Measurements from ENCODE around the gene FLNB.
"Not testable (repeated sequence)": the region's sequence is repeated elsewhere in the genome, so short reads cannot be mapped to it uniquely, and the experiment has no call there.

Gene FLNB

DNA sequence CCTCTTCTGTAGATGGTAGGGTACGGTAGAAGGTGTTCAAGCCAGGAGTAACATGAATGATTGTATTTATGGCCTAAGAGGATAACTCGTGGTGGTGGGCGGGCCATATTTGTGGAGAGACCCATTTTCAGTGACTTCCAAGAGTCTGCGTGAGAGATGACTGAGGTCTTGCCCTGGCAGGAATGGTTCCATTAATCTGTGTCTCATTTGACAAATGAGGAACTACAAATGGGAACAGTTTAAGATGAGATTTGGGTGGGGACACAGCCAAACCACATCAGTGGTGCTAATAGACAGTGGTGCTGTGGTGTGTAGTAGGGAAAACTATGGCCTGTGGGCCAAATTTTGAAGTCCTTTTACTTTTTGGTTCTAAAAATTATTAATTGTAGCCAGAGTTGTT lies 47.1 kb downstream of the FLNB start:
- no peak overlapping the region for H3K4me3 ChIP-seq (ENCODE audit: low read depth in 1 of 2, low read length in 1 of 2)
- no peaks in the 10 kb centered on the region for H3K27me3 ChIP-seq
- H3K9me3 ChIP-seq: no peaks in the 10 kb centered on the region
- peaks cover 4 to 5% of the 10 kb centered on the region in 2 experiments for H3K4me1 ChIP-seq (ENCODE audit: control insufficient read depth in 1 of 2, insufficient read depth in 1 of 2, low read depth in 1 of 2, low read length in 1 of 2)
- H3K27ac ChIP-seq: no peak overlapping the region
- H3K36me3 ChIP-seq: no peaks in the 10 kb centered on the region
- no peak for TF ChIP-seq CTCF (IDR thresholded peaks at IDR 0.05)

- not testable (repeated sequence) for H3K27ac ChIP-seq; H3K4me3 ChIP-seq (ENCODE audit: low read depth in 1 of 2, low read length in 1 of 2); H3K27me3 ChIP-seq; H3K9me3 ChIP-seq; H3K36me3 ChIP-seq; H3K4me1 ChIP-seq (ENCODE audit: control insufficient read depth in 1 of 2, insufficient read depth in 1 of 2, low read depth in 1 of 2, low read length in 1 of 2)
Measured at GRCh38 chr3:58055891-58056290, 47.7 kb downstream of the FLNB start.

GRCh38 chr3:58058361-58059263 lies 50.4 kb downstream of the FLNB start:
- no peak overlapping the region for H3K27ac ChIP-seq
- no peaks in the 10 kb centered on the region for H3K9me3 ChIP-seq
- no peaks in the 10 kb centered on the region for H3K27me3 ChIP-seq
- H3K36me3 ChIP-seq: no peaks in the 10 kb centered on the region
- no peak for TF ChIP-seq CTCF (IDR thresholded peaks at IDR 0.05)
- peaks cover 2 to 4% of the 10 kb centered on the region in 2 experiments for H3K4me1 ChIP-seq (ENCODE audit: control insufficient read depth in 1 of 2, insufficient read depth in 1 of 2, low read depth in 1 of 2, low read length in 1 of 2)
- no peak overlapping the region for H3K4me3 ChIP-seq (ENCODE audit: low read depth in 1 of 2, low read length in 1 of 2)

- H3K27ac ChIP-seq: no peak overlapping the region
- H3K9me3 ChIP-seq: no peaks in the 10 kb centered on the region
- peaks cover 2 to 4% of the 10 kb centered on the region in 2 experiments for H3K4me1 ChIP-seq (ENCODE audit: control insufficient read depth in 1 of 2, insufficient read depth in 1 of 2, low read depth in 1 of 2, low read length in 1 of 2)
Measured at GRCh38 chr3:58059349-58060321, 51.4 kb downstream of the FLNB start.

GRCh38 chr3:58062472-58062871 lies 54.2 kb downstream of the FLNB start:
- no peak overlapping the region for H3K27ac ChIP-seq
- TF ChIP-seq CTCF (IDR thresholded peaks at IDR 0.05): no peak
- H3K4me3 ChIP-seq (ENCODE audit: low read depth in 1 of 2, low read length in 1 of 2): no peak overlapping the region
- peaks cover 2 to 4% of the 10 kb centered on the region in 2 experiments for H3K4me1 ChIP-seq (ENCODE audit: control insufficient read depth in 1 of 2, insufficient read depth in 1 of 2, low read depth in 1 of 2, low read length in 1 of 2)
- H3K27me3 ChIP-seq: no peaks in the 10 kb centered on the region
- no peaks in the 10 kb centered on the region for H3K9me3 ChIP-seq
- no peaks in the 10 kb centered on the region for H3K36me3 ChIP-seq

More at GRCh38 chr3:58059349-58060321, 51.4 kb downstream of the FLNB start:
- TF ChIP-seq CTCF (IDR thresholded peaks at IDR 0.05): no peak
- H3K36me3 ChIP-seq: no peaks in the 10 kb centered on the region
- no peak overlapping the region for H3K4me3 ChIP-seq (ENCODE audit: low read depth in 1 of 2, low read length in 1 of 2)
- no peaks in the 10 kb centered on the region for H3K27me3 ChIP-seq
